HG03575 (cell line): Measurements from ENCODE around the gene PRKCQ.
"Not testable (repeated sequence)": the region's sequence is repeated elsewhere in the genome, so short reads cannot be mapped to it uniquely, and the experiment has no call there.

Experiments used
- ATAC-seq: cut with Tn5 transposase; IDR thresholded peaks from one replicate; pipeline ENCODE4 v1.9.1; 2021; ENCODE audit not compliant: unreplicated experiment, insufficient number of reproducible peaks, low FRiP score; ENCODE audit errors: extremely low read depth

Gene PRKCQ

GRCh38 chr10:6600224-6600987 is 20.3 kb upstream of the PRKCQ start:
- ATAC-seq = no peak

- ATAC-seq = no peak
Observed at GRCh38 chr10:6598679-6599078, 18.6 kb upstream of the PRKCQ start.

GRCh38 chr10:6597478-6597877 is 17.4 kb upstream of the PRKCQ start:
- ATAC-seq = no peak

GRCh38 chr10:6595499-6595898 is 15.4 kb upstream of the PRKCQ start:
- ATAC-seq = no peak

GRCh38 chr10:6593241-6593671 is 13.2 kb upstream of the PRKCQ start:
- no peak for ATAC-seq

GRCh38 chr10:6592080-6592479 is 12.0 kb upstream of the PRKCQ start:
- ATAC-seq = no peak

GRCh38 chr10:6591668-6592067 is 11.6 kb upstream of the PRKCQ start:
- ATAC-seq = no peak

- no peak for ATAC-seq
Observed at GRCh38 chr10:6590100-6590499, 10.0 kb upstream of the PRKCQ start.

GRCh38 chr10:6589287-6590094 is 9.4 kb upstream of the PRKCQ start:
- ATAC-seq = no peak

- ATAC-seq = no peak
Observed at GRCh38 chr10:6588845-6589244, 8.8 kb upstream of the PRKCQ start.

- no peak for ATAC-seq
Observed at GRCh38 chr10:6588082-6588481, 8.0 kb upstream of the PRKCQ start.

GRCh38 chr10:6586501-6586900 is 6.4 kb upstream of the PRKCQ start:
- ATAC-seq = no peak

GRCh38 chr10:6583447-6583846 is 3.4 kb upstream of the PRKCQ start:
- no peak for ATAC-seq

GRCh38 chr10:6582913-6583312 is 2.8 kb upstream of the PRKCQ start:
- not testable (repeated sequence) for ATAC-seq

GRCh38 chr10:6582298-6582697 is 2.2 kb upstream of the PRKCQ start:
- no peak for ATAC-seq

- ATAC-seq = no peak
Observed at GRCh38 chr10:6581778-6582228, 1.7 kb upstream of the PRKCQ start.

- not testable (repeated sequence) for ATAC-seq
Observed at GRCh38 chr10:6581223-6581622, 1.1 kb upstream of the PRKCQ start.

- ATAC-seq = no peak
Observed at GRCh38 chr10:6580279-6581029, 378 bp upstream of the PRKCQ start.

- ATAC-seq = no peak
Observed at GRCh38 chr10:6579183-6579903, 733 bp downstream of the PRKCQ start.
